ENCODE results near the gene PRR9.

PRR9 gene

GRCh38 chr1:153262462-153263157 is 45.2 kb downstream of the PRR9 start:
- DNase-seq (ENCODE audit: low read depth in 3 of 3) = no peak

GRCh38 chr1:153265457-153265856 is 48.1 kb downstream of the PRR9 start:
- DNase-seq (ENCODE audit: low read depth in 3 of 3) = no peak
